GM23338 (cell line): ENCODE data around the gene ZPLD1. TPM values are rescaled to one million over a fixed set of nuclear protein-coding genes. Genes with fewer than 3 reads are reported as not detected.

Source experiments
- ETS1 ChIP-seq: IDR thresholded peaks from 2 replicates; pipeline ENCODE4 v1.6.1; 2016; ENCODE audit warnings: antibody characterized with exemption
- EZH2phosphoT487 ChIP-seq: fragments of 200-600 bp; sonication (generic); IDR thresholded peaks from one replicate; pipeline ENCODE4 v1.8.1; 2018; ENCODE audit warnings: antibody characterized with exemption; ENCODE audit not compliant: unreplicated experiment
- JUNB ChIP-seq: IDR thresholded peaks from one replicate; pipeline ENCODE4 v1.6.1; 2016; ENCODE audit warnings: antibody characterized with exemption; ENCODE audit not compliant: unreplicated experiment
- NANOG ChIP-seq: IDR thresholded peaks from 2 replicates; pipeline ENCODE4 v1.6.1; 2016; ENCODE audit warnings: antibody characterized with exemption, borderline replicate concordance
- POLR2AphosphoS5 ChIP-seq: IDR thresholded peaks from 2 replicates; pipeline ENCODE4 v1.6.1; 2016; ENCODE audit warnings: antibody characterized with exemption, low read depth
- REST ChIP-seq: IDR thresholded peaks from one replicate; pipeline ENCODE4 v1.6.1; 2018; ENCODE audit warnings: antibody characterized with exemption; ENCODE audit not compliant: unreplicated experiment
- STAT1 ChIP-seq: IDR thresholded peaks from one replicate; pipeline ENCODE4 v1.6.1; 2016; ENCODE audit warnings: antibody characterized with exemption; ENCODE audit not compliant: unreplicated experiment
- ZNF331 ChIP-seq: fragments of 250-450 bp; sonication (Bioruptor Pico); IDR thresholded peaks from 2 replicates; pipeline ENCODE4 v1.5.0; 2020; ENCODE audit warnings: low read depth, mild to moderate bottlenecking, moderate library complexity
- ZNF462 ChIP-seq: fragments of 250-450 bp; sonication (Bioruptor Pico); IDR thresholded peaks from 2 replicates; pipeline ENCODE4 v1.5.0; 2020; ENCODE audit warnings: mild to moderate bottlenecking, moderate library complexity
- polyA plus RNA-seq: library from polyadenylated mRNA; unstranded; fragments of >200 nt; fragmentation: Nextera tagmentation; extraction: Ambion mirVana; gene quantifications from 2 replicates; pipeline ENCODE4 v1.2.1, GENCODE V29; 2016
- total RNA-seq: library from RNA; depleted of rRNA; stranded (reverse); fragments of >200 nt; shearing (Covaris generic); gene quantifications from 2 replicates; pipeline ENCODE4 v1.2.3, GENCODE V29; 2014

ZPLD1 gene
- total and polyA plus RNA-seq, 2 experiments from 2014 or later, result not detected

- TF ChIP-seq ZNF462 (CRISPR knock-in tag) (no peak), NANOG (no peak), REST (no peak), ZNF331 (no peak), ETS1 (no peak), JUNB (no peak), EZH2phosphoT487 (no peak), STAT1 (no peak), POLR2AphosphoS5 (no peak)
Measured at GRCh38 chr3:102480139-102480538, 45.3 kb downstream of the ZPLD1 start (continued).
